Trophoblast cell (in vitro differentiated cells and primary cell): ENCODE results near the gene USP34.
"Not testable (repeated sequence)": the region's sequence is repeated elsewhere in the genome, so short reads cannot be mapped to it uniquely, and the experiment has no call there.

Source experiments
- DNase-seq, 2 donors: peaks; one replicate each; pipeline ENCODE4 v3.0.0-alpha.2; 2016
- H2AFZ ChIP-seq: 2 replicates; pipeline ENCODE4 v1.6.1; 2013; ENCODE audit warnings: low read length, moderate library complexity, mild to moderate bottlenecking; ENCODE audit not compliant: insufficient read depth, poor library complexity
- H2AK5ac ChIP-seq: 2 replicates; pipeline ENCODE4 v1.6.1; 2013; ENCODE audit warnings: mild to moderate bottlenecking, low read length
- H2BK120ac ChIP-seq: 2 replicates; pipeline ENCODE4 v1.6.1; 2013; ENCODE audit warnings: low read length, mild to moderate bottlenecking, moderate library complexity; ENCODE audit not compliant: insufficient read depth, poor library complexity
- H2BK12ac ChIP-seq: 2 replicates; pipeline ENCODE4 v1.6.1; 2013; ENCODE audit warnings: mild to moderate bottlenecking, low read length, moderate library complexity
- H2BK5ac ChIP-seq: 2 replicates; pipeline ENCODE4 v1.6.1; 2013; ENCODE audit warnings: low read length, low read depth, moderate library complexity, mild to moderate bottlenecking; ENCODE audit not compliant: poor library complexity
- H3K14ac ChIP-seq: 2 replicates; pipeline ENCODE4 v1.6.1; 2013; ENCODE audit warnings: mild to moderate bottlenecking, low read length
- H3K18ac ChIP-seq: 2 replicates; pipeline ENCODE4 v1.6.1; 2013; ENCODE audit warnings: mild to moderate bottlenecking, low read length
- H3K23ac ChIP-seq: 2 replicates; pipeline ENCODE4 v1.6.1; 2013; ENCODE audit warnings: low read length
- H3K27ac ChIP-seq: 2 replicates; pipeline ENCODE4 v1.5.1; 2013; ENCODE audit warnings: low read depth, mild to moderate bottlenecking, inconsistent platforms, low read length, moderate library complexity
- H3K27me3 ChIP-seq: 2 replicates; pipeline ENCODE4 v1.6.1; 2013; ENCODE audit warnings: inconsistent platforms, mild to moderate bottlenecking, low read length, moderate library complexity; ENCODE audit not compliant: insufficient read depth
- H3K36me3 ChIP-seq, 2 experiments: 1 replicate in 1 of 2; 2 replicates in 1 of 2; pipeline ENCODE4 v1.6.1; 2013; ENCODE audit warnings: low read length in 2 of 2, mild to moderate bottlenecking in 2 of 2, moderate library complexity in 1 of 2; ENCODE audit not compliant: insufficient read depth in 2 of 2, control insufficient read depth in 1 of 2
- H3K4ac ChIP-seq: 2 replicates; pipeline ENCODE4 v1.6.1; 2013; ENCODE audit warnings: low read depth, mild to moderate bottlenecking, low read length, moderate library complexity
- H3K4me1 ChIP-seq, 2 experiments: 1 replicate in 1 of 2; 2 replicates in 1 of 2; pipeline ENCODE4 v1.6.1; 2013; ENCODE audit warnings: low read length in 2 of 2, mild to moderate bottlenecking in 2 of 2, moderate library complexity in 1 of 2; ENCODE audit not compliant: insufficient read depth in 2 of 2, control insufficient read depth in 1 of 2
- H3K4me2 ChIP-seq: 2 replicates; pipeline ENCODE4 v1.6.1; 2013; ENCODE audit warnings: inconsistent platforms, mild to moderate bottlenecking, low read length, moderate library complexity
- H3K4me3 ChIP-seq: 2 replicates; pipeline ENCODE4 v1.5.1; 2013; ENCODE audit warnings: mild to moderate bottlenecking, low read depth, low read length, inconsistent platforms
- H3K79me1 ChIP-seq: one replicate; pipeline ENCODE4 v1.6.1; 2013; ENCODE audit warnings: low read length
- H3K79me2 ChIP-seq: 2 replicates; pipeline ENCODE4 v1.6.1; 2013; ENCODE audit warnings: low read length, mild to moderate bottlenecking; ENCODE audit not compliant: control insufficient read depth, insufficient read depth, poor library complexity
- H3K9ac ChIP-seq: 2 replicates; pipeline ENCODE4 v1.6.1; 2013; ENCODE audit warnings: mild to moderate bottlenecking, low read length
- H3K9me3 ChIP-seq: 2 replicates; pipeline ENCODE4 v1.6.1; 2013; ENCODE audit warnings: low read depth, mild to moderate bottlenecking, control low read depth, inconsistent platforms, low read length; ENCODE audit not compliant: insufficient read depth
- H4K12ac ChIP-seq: 2 replicates; pipeline ENCODE4 v1.6.1; 2013; ENCODE audit warnings: low read depth, mild to moderate bottlenecking, low read length, moderate library complexity
- H4K8ac ChIP-seq: 2 replicates; pipeline ENCODE4 v1.6.1; 2013; ENCODE audit warnings: low read depth, mild to moderate bottlenecking, low read length, moderate library complexity
- H4K91ac ChIP-seq: one replicate; pipeline ENCODE4 v1.6.1; 2013; ENCODE audit warnings: low read depth, mild to moderate bottlenecking, low read length, moderate library complexity
- WGBS: extraction: QIAGEN DNeasy Blood & Tissue Kit; methylation state at CpG from one replicate; pipeline ENCODE4 v1.1.7; 2013; ENCODE audit warnings: missing lambda C conversion rate; ENCODE audit not compliant: insufficient read length, insufficient coverage; ENCODE audit errors: extremely low coverage; 5-methylcytosine and 5-hydroxymethylcytosine counted together

The USP34 gene

DNA sequence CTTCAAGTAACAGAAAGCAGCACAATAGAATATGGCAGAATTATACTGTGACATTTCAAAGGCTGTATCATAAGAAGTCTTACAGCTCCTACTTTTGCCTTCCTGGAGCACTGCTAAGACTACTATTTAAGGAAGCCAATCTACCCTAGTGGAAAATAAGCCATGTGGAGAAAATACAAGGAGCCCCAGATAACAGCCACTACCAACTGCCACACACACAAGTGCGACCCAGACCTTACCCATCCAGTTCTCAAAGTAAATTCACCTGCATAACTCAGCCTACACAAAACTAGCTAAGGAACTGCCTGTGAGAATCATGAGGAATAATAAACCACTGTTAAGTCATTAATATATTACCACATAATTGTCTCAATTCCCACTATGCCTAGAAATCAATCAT lies 66.4 kb downstream of the USP34 start:
- WGBS: no CpG with 5 or more reads among the region's 1 CpG
- Histone ChIP-seq H3K4me1 (no peaks in the 10 kb centered on the region), H3K27me3 (no peaks in the 10 kb centered on the region)

DNA sequence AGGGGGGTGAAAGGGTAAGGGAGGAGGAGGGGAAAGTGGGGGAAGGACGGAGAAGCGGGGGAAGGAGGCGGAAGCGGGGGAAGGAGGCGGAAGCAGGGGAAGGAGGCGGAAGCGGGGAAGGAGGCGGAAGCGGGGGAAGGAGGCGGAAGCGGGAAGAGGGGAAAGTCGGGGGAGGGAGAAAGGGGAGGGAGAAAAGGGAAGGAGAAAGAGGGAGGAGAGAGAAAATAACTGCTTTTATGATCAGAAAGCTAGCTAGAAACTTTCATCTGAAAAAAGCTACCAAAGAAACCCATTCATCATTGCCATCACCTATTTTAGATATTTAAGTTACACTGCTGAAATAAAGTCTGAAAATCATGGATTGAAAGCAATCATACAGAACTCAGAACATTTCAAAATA lies 72.5 kb downstream of the USP34 start:
- Histone ChIP-seq H4K8ac (no peak overlapping the region), H3K36me3 (peaks cover 0 to 9% of the 10 kb centered on the region in 2 experiments), H3K4ac (no peak overlapping the region), H3K27me3 (no peaks in the 10 kb centered on the region), H2AFZ (no peak overlapping the region), H2BK5ac (no peak overlapping the region), H3K23ac (no peak overlapping the region), H3K4me2 (no peak overlapping the region), H3K4me1 (no peaks in the 10 kb centered on the region), H2AK5ac (no peak overlapping the region), H4K12ac (no peak overlapping the region), H4K91ac (no peak overlapping the region), H3K79me2 (no peaks in the 10 kb centered on the region), H2BK12ac (no peak overlapping the region), H3K9me3 (no peaks in the 10 kb centered on the region), H3K79me1 (no peaks in the 10 kb centered on the region), H3K9ac (no peak overlapping the region), H3K27ac (no peak overlapping the region), H3K4me3 (no peak overlapping the region), H3K14ac (no peak overlapping the region), H2BK120ac (no peak overlapping the region), H3K18ac (no peak overlapping the region)
- no peak for DNase-seq
- 100% methylated on average over 11 of the region's 12 CpGs for WGBS

More for the DNA sequence above, 66.4 kb downstream of the USP34 start:
- no peak overlapping the region for H2BK120ac ChIP-seq
- H4K12ac ChIP-seq: no peak overlapping the region
- H4K8ac ChIP-seq: no peak overlapping the region
- H3K4me3 ChIP-seq: no peak overlapping the region
- H2AK5ac ChIP-seq: no peak overlapping the region
- no peaks in the 10 kb centered on the region for H3K79me1 ChIP-seq
- no peaks in the 10 kb centered on the region for H3K79me2 ChIP-seq
- H2BK12ac ChIP-seq: no peak overlapping the region
- H2BK5ac ChIP-seq: no peak overlapping the region
- H3K4ac ChIP-seq: no peak overlapping the region
- no peak overlapping the region for H4K91ac ChIP-seq
- H3K9ac ChIP-seq: no peak overlapping the region
- no peak overlapping the region for H2AFZ ChIP-seq
- no peak overlapping the region for H3K27ac ChIP-seq
- no peak overlapping the region for H3K23ac ChIP-seq
- H3K4me2 ChIP-seq: no peak overlapping the region
- peaks cover 2 to 10% of the 10 kb centered on the region in 2 experiments for H3K36me3 ChIP-seq
- no peaks in the 10 kb centered on the region for H3K9me3 ChIP-seq
- no peak overlapping the region for H3K14ac ChIP-seq
- no peak for DNase-seq
- no peak overlapping the region for H3K18ac ChIP-seq

DNA sequence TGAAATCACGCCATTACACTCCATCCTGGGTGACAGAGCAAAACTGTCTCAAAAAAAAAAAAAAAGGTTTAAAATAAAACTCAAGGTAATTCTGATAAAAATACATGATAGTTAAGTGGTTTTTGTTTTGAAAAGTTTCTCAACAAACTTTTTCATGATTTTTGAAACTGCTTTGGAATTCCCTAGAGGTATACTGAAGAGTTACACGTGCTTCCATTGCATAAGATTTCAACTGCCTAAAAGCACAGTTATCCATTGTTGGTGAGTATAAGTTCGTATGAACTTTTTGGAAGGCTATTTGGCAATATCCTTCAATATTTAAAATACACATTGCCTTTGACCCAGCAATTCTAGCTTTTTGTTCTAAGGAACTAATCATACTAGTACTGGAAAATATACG lies 74.9 kb downstream of the USP34 start:
- WGBS: no CpG with 5 or more reads among the region's 4 CpGs
- no peak overlapping the region for H3K4ac ChIP-seq
- H3K79me1 ChIP-seq: no peaks in the 10 kb centered on the region

DNA sequence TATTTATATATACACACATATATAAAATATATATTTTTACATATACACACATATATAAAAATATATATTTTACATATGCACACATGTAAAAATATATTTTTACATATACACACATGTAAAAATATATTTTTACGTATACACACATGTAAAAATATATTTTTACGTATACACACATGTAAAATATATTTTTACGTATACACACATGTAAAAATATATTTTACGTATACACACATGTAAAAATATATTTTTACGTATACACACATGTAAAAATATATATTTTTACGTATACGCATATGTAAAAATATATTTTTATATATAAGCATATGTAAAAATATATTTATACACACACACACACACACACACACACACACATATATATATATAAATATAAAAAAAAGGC lies 83.3 kb downstream of the USP34 start:
- H3K79me2 ChIP-seq, H4K8ac ChIP-seq, DNase-seq, H3K9ac ChIP-seq, H3K14ac ChIP-seq, H2BK12ac ChIP-seq, H2BK120ac ChIP-seq, H3K79me1 ChIP-seq, H2BK5ac ChIP-seq, H3K23ac ChIP-seq, H3K4me2 ChIP-seq, H3K36me3 ChIP-seq, H3K4ac ChIP-seq, H3K4me3 ChIP-seq, H3K18ac ChIP-seq, H2AFZ ChIP-seq, H3K27me3 ChIP-seq, H3K27ac ChIP-seq, H4K91ac ChIP-seq, H3K4me1 ChIP-seq, H3K9me3 ChIP-seq, H4K12ac ChIP-seq, H2AK5ac ChIP-seq: not testable (repeated sequence)
- no CpG with 5 or more reads among the region's 7 CpGs for WGBS

More for the DNA sequence above, 74.9 kb downstream of the USP34 start:
- Histone ChIP-seq H3K14ac (no peak overlapping the region), H2AFZ (no peak overlapping the region), H3K9me3 (no peaks in the 10 kb centered on the region), H3K4me3 (no peak overlapping the region), H2BK120ac (no peak overlapping the region), H3K27ac (no peak overlapping the region), H3K79me2 (no peaks in the 10 kb centered on the region), H2AK5ac (no peak overlapping the region), H3K9ac (no peak overlapping the region), H3K4me1 (no peaks in the 10 kb centered on the region), H2BK5ac (no peak overlapping the region), H3K23ac (no peak overlapping the region), H3K27me3 (no peaks in the 10 kb centered on the region), H4K91ac (no peak overlapping the region), H4K12ac (no peak overlapping the region), H3K4me2 (no peak overlapping the region), H3K18ac (no peak overlapping the region), H4K8ac (no peak overlapping the region), H2BK12ac (no peak overlapping the region), H3K36me3 (peaks cover 3 to 9% of the 10 kb centered on the region in 2 experiments)
- DNase-seq: no peak
